ENCODE measurements around the gene DSTYK. TPM values are rescaled to one million over a fixed set of nuclear protein-coding genes. Genes with fewer than 3 reads are reported as not detected.
"Not testable (repeated sequence)": the region's sequence is repeated elsewhere in the genome, so short reads cannot be mapped to it uniquely, and the experiment has no call there.

Gene DSTYK
- total RNA-seq, 1 donor from 2014 or later: 5.8 TPM

GRCh38 chr1:205235951-205236350 is 24.4 kb upstream of the DSTYK start:
- no peak overlapping the region for H3K4me3 ChIP-seq (ENCODE audit: low read depth, low read length)
- no peak for DNase-seq (ENCODE audit: low read depth)
- no peak for TF ChIP-seq CTCF (conservative IDR thresholded peaks at IDR 0.05; ENCODE audit: low read depth, low read length)

- not testable (repeated sequence) for H3K4me3 ChIP-seq (ENCODE audit: low read depth, low read length); DNase-seq (ENCODE audit: low read depth)
Measured at GRCh38 chr1:205233986-205234385, 22.5 kb upstream of the DSTYK start.

GRCh38 chr1:205232945-205233397 is 21.5 kb upstream of the DSTYK start:
- TF ChIP-seq CTCF (conservative IDR thresholded peaks at IDR 0.05; ENCODE audit: low read depth, low read length): no peak
- H3K4me3 ChIP-seq (ENCODE audit: low read depth, low read length): no peak overlapping the region
- DNase-seq (ENCODE audit: low read depth): no peak

- TF ChIP-seq CTCF (conservative IDR thresholded peaks at IDR 0.05; ENCODE audit: low read depth, low read length): no peak
- no peak for DNase-seq (ENCODE audit: low read depth)
- H3K4me3 ChIP-seq (ENCODE audit: low read depth, low read length): no peak overlapping the region
Measured at GRCh38 chr1:205232127-205232820, 20.8 kb upstream of the DSTYK start.

GRCh38 chr1:205230982-205231381 is 19.5 kb upstream of the DSTYK start:
- no peak for DNase-seq (ENCODE audit: low read depth)
- no peak overlapping the region for H3K4me3 ChIP-seq (ENCODE audit: low read depth, low read length)
- no peak for TF ChIP-seq CTCF (conservative IDR thresholded peaks at IDR 0.05; ENCODE audit: low read depth, low read length)

GRCh38 chr1:205229916-205230700 is 18.6 kb upstream of the DSTYK start:
- peak overlapping the region; percentile 14 for H3K4me3 ChIP-seq (ENCODE audit: low read depth, low read length)
- DNase-seq (ENCODE audit: low read depth): no peak
- TF ChIP-seq CTCF (conservative IDR thresholded peaks at IDR 0.05; ENCODE audit: low read depth, low read length): no peak

- DNase-seq (ENCODE audit: low read depth): no peak
- peak overlapping the region; percentile 68 for H3K4me3 ChIP-seq (ENCODE audit: low read depth, low read length)
- TF ChIP-seq CTCF (conservative IDR thresholded peaks at IDR 0.05; ENCODE audit: low read depth, low read length): peak; percentile 33
Measured at GRCh38 chr1:205229399-205229871, 17.9 kb upstream of the DSTYK start.
